GM21619 (cell line): Measurements from ENCODE around the gene NYAP1.
"Not testable (repeated sequence)": the region's sequence is repeated elsewhere in the genome, so short reads cannot be mapped to it uniquely, and the experiment has no call there.

ENCODE experiments used
- ATAC-seq: cut with Tn5 transposase; IDR thresholded peaks from one replicate; pipeline ENCODE4 v1.9.1; 2021; ENCODE audit not compliant: unreplicated experiment

Gene NYAP1

DNA sequence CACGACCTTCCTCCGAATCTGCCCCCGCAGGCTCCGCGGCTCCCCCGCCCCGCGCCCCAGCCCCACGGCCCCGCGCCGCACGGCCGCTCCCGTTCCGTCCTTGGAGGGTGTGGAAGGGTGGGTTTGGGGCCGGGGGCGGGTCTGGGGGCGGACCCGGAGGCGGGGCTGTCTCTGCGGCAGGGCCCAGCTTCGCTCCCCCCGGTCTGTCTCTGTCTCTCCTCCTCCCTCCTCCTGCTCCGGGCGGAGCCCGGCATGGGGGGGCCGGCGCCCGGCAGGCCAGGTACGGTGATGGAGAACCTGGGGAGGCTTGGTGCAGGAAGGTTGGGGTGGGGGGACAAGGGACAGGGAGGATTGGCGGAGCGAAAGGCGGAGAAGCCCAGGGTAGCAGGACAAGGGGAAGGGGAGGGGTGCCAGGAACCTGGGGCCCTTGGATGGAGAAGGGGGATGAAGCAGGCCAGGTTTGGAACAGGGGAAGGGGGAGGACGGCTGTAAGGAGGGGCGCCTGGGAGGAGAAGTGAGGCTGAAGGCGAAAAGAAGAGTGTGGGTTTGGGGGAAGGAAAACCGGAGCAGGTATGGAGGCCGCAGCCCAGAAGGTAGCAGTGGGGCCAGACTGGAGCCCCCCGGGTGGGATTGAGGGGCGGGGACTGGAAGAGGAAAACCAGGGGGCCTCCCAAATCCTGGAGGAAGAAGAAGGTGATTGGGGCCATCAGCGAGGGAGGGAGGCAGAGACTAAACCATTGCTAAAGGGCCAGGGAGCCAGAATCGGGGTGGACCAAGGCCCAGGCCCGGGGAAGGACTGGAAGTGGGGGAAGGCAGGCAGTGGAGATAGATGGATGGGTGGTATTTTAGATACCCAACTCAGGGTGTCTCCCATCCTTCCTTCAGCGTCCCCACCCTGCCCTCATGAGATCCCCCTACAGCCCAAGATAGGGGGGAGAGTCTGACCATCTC lies at the start of gene NYAP1:
Gene NYAP1 (plus strand): TSS at position 206 of the 951 bp plus-strand sequence. CDS start 1,385 bp downstream, outside the sequence.
- peak; percentile 18 for ATAC-seq

- ATAC-seq: no peak
Measured at GRCh38 chr7:100434297-100435144, 49.2 kb upstream of the NYAP1 start.

DNA sequence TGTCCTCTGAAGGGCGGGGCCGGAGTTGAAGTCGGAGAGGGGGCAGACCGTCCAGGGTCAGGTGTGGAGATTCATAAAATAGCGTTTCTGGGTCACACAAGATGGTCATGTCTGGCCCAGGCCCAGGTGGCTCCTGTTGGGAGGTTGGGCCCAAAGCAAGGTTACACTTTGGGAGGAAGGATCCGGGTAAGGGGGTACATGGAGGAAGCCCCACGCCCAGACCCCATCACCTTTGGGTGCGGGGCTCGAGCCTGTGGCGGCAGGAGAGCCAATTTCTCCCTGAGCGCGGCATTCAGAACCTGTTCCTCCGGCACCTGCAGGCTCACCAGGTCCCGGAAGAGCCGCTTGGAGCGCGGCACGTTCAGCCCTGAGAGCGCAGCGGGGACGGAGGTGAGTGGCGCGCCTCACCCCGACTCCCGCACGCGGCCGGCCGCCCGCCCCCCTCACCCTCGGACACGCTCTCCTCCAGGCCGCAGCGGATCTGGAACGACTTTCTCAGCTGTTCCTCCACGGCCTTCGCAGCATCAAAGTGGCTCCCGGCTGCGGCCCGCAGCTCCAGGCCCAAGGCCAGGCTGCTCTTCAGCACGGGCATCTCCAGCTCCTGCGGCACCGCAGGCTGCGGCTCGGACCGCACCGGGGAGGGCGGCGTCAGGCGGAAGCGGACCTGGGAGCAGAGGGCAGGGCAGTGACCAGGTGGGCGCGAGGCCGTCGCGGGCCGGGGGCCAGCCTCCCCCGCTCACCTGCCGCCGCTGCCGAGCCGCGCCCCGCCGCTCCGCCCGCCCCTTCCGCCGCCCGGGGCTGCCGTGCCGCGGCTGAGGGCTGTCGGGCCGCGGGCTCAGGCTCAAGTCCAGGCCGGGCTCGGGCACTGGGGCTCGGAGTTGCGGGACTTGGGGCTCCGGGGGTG lies 48.1 kb upstream of the NYAP1 start:
- ATAC-seq: peak; percentile 35

DNA sequence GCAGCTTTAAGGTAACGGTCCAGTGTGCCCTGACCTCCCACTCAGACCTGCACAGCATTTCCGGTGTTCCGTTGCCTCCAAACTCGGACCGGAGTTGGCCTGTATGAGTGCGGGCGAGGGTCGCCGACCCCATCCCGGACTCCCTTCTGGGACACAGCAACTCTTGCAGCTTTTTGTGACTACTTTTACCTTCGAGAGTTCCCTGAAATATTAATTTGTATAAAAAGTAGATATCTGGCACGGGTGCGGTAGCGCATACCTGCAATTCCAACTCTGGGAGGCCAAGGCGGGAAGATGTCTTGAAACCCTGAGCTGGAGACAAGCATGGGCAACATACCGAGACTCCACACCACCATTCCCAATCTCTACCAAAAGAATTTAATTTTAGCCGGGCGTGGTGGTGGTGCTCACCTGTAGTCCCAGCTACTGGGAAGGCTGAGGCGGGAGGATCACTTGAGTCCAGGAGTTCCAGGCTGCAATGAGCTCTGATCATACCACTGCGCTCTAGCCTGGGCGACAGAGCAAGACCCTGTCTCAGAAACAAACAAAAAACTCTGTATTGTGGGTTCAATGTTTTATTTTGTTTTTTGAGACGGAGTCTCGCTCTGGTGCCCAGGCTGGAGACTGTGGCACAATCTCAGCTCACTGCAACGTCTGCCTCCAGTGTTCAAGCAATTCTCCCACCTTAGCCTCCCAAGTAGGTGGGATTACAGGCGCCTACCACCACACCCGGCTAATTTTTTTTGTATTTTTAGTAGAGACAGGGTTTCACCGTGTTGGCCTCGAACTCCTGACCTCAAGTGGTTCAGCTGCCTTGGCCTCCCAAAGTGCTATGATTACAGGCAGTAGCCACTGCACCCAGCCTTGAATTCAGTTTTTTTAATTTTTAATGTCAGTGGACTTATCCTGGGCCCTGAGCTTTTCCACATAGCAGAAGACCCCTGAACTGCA lies 46.3 kb upstream of the NYAP1 start:
- ATAC-seq: no peak

GRCh38 chr7:100438172-100438571 lies 45.6 kb upstream of the NYAP1 start:
- ATAC-seq: no peak

DNA sequence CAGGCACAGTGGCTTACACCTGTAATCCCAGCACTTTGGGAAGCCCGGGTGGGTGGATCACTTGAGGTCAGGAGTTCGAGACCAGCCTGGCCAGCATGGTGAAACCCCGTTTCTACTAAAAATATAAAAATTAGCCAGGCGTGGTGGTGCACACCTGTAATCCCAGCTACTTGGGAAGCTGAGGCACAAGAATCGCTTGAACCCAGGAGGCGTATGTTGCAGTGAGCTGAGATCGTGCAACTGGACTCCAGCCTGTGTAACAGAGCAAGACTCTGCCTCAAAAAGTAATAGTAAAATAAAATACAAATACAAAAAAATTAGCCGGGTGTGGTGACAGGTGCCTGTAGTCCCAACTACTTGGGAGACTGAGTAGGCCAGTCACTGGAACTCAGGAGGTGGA lies 45.0 kb upstream of the NYAP1 start:
- not testable (repeated sequence) for ATAC-seq

DNA sequence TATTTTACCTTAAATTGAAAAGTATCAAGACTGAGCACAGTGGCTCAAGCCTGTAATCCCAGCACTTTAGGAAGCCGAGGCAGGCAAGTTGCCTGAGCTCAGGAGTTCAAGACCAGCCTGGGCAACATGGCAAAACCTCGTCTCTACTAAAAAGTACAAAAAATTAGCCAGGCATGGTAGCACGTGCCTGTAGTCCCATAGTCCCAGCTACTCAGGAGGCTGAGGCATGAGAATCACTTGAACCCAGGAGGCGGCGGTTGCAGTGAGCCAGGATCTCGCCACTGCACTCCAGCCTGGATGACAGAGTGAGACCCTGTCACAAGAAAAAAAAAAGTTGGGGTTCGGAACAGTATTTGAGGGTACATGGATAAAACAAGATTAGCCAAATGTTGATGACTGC lies 44.5 kb upstream of the NYAP1 start:
- not testable (repeated sequence) for ATAC-seq

- no peak for ATAC-seq
Measured at GRCh38 chr7:100441641-100442535, 41.8 kb upstream of the NYAP1 start.

- ATAC-seq: no peak
Measured at GRCh38 chr7:100443096-100443840, 40.5 kb upstream of the NYAP1 start.

- no peak for ATAC-seq
Measured at GRCh38 chr7:100444311-100445278, 39.1 kb upstream of the NYAP1 start.

DNA sequence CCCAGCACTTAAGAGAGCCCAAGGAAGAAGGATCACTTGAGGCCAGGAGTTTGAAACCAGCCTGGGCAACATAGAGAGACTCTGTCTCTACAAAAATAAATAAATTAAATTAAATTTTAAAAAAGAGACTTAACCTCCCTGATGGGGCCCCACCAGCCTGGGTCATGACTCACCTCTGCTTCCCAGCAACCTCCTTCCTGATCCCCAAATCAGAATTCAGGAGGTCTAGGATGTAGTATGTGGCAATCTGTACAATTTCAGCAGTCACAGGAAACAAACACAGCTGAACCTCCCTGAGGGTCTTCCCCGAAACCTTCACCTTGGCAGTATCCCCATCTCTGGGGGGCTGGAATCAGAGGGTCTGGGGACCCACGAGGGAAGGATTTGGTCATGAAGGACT lies 37.7 kb upstream of the NYAP1 start:
- ATAC-seq: no peak

- ATAC-seq: not testable (repeated sequence)
Measured at GRCh38 chr7:100447363-100447762, 36.4 kb upstream of the NYAP1 start.

DNA sequence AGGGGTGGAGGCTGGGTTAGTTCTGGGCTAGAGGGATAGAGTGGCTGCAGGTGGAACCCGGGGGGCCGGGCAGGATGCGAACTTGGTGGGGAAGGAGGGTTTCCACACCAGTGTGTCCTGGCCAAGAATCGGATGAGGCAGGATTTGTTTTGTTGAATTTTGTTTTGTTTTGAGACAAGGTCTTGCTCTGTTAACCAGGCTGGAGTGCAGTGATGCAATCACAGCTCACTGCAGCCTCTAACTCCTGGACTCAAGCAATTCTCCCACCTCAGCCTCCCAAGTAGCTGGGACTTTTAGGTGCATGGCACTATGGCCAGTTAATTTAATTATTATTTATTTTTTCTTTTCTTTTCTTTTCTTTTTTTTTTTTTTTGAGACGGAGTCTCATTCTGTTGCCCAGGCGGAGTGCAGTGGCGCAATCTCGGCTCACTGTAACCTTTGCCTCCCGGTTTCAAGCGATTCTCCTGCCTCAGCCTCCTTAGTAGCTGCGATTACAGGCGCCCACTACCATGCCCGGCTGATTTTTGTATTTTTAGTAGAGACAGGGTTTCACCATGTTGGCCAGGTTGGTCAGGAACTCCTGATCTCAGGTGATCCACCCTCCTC lies 34.4 kb upstream of the NYAP1 start:
- ATAC-seq: no peak

GRCh38 chr7:100452513-100452912 lies 31.2 kb upstream of the NYAP1 start:
- ATAC-seq: no peak

- not testable (repeated sequence) for ATAC-seq
Measured at GRCh38 chr7:100453854-100454253, 29.9 kb upstream of the NYAP1 start.

GRCh38 chr7:100455206-100455605 lies 28.5 kb upstream of the NYAP1 start:
- no peak for ATAC-seq
